PFSK-1 (cell line): ENCODE results near the gene SLX9.

Source experiments
- POLR2AphosphoS5 ChIP-seq: IDR thresholded peaks from 2 replicates; pipeline ENCODE4 v1.6.1; 2012; ENCODE audit warnings: low read depth, mild to moderate bottlenecking, control low read depth, low read length, moderate library complexity
- TAF1 ChIP-seq: IDR thresholded peaks from 2 replicates; pipeline ENCODE4 v1.6.1; 2012; ENCODE audit warnings: low read length, control low read depth, borderline replicate concordance; ENCODE audit not compliant: insufficient read depth
- TF ChIP-seq, protein P1 (sequence below), 2 experiments: IDR thresholded peaks; 2 replicates each; pipeline versions ENCODE4 v1.6.1 to v1.8.0; 2011 to 2012; ENCODE audit warnings: low read depth in 2 of 2, low read length in 2 of 2, control low read depth in 1 of 2, inconsistent platforms in 1 of 2, mild to moderate bottlenecking in 1 of 2, moderate library complexity in 1 of 2; ENCODE audit not compliant: insufficient read depth in 1 of 2

- TF ChIP-seq TAF1 (no peak), POLR2AphosphoS5 (no peak)
- TF ChIP-seq, protein P1, sequence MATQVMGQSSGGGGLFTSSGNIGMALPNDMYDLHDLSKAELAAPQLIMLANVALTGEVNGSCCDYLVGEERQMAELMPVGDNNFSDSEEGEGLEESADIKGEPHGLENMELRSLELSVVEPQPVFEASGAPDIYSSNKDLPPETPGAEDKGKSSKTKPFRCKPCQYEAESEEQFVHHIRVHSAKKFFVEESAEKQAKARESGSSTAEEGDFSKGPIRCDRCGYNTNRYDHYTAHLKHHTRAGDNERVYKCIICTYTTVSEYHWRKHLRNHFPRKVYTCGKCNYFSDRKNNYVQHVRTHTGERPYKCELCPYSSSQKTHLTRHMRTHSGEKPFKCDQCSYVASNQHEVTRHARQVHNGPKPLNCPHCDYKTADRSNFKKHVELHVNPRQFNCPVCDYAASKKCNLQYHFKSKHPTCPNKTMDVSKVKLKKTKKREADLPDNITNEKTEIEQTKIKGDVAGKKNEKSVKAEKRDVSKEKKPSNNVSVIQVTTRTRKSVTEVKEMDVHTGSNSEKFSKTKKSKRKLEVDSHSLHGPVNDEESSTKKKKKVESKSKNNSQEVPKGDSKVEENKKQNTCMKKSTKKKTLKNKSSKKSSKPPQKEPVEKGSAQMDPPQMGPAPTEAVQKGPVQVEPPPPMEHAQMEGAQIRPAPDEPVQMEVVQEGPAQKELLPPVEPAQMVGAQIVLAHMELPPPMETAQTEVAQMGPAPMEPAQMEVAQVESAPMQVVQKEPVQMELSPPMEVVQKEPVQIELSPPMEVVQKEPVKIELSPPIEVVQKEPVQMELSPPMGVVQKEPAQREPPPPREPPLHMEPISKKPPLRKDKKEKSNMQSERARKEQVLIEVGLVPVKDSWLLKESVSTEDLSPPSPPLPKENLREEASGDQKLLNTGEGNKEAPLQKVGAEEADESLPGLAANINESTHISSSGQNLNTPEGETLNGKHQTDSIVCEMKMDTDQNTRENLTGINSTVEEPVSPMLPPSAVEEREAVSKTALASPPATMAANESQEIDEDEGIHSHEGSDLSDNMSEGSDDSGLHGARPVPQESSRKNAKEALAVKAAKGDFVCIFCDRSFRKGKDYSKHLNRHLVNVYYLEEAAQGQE (IDR thresholded peaks at IDR 0.05; ENCODE audit: insufficient read depth in 1 of 2, low read depth in 2 of 2, low read length in 2 of 2) = no peak
Observed at GRCh38 chr21:44897326-44898010, 42.4 kb upstream of the SLX9 start.
